ENCODE results near the gene HIPK3.
"Not testable (repeated sequence)": the region's sequence is repeated elsewhere in the genome, so short reads cannot be mapped to it uniquely, and the experiment has no call there.

Gene HIPK3

GRCh38 chr11:33257897-33258630, 883 bp downstream of the HIPK3 start:
- peak overlapping the region; percentile 99 for H3K27ac ChIP-seq
- no peak for DNase-seq (ENCODE audit: low read depth, low spot score)

GRCh38 chr11:33258631-33259205, 1.5 kb downstream of the HIPK3 start:
- DNase-seq (ENCODE audit: low read depth, low spot score), result no peak
- peak overlapping the region; percentile 99 for H3K27ac ChIP-seq

GRCh38 chr11:33259869-33260268, 2.7 kb downstream of the HIPK3 start:
- no peak overlapping the region for H3K27ac ChIP-seq
- no peak for DNase-seq (ENCODE audit: low read depth, low spot score)

DNA sequence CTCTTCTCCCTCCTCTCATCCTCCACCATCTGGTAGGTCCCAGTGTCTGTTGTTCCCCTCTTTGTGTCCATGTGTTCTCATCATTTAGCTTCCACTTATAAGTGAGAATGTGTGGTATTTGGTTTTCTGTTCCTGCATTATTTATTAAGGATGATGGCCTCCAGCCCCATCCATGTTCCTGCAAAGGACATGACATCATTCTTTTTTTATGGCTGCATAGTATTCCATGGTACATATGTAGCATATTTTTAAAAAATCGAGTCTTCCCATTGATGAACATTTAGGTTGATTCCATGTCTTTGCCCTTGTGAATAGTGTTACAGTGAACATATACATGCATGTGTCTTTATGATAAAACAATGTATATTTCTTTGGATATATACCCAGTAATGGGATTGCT, 4.2 kb downstream of the HIPK3 start:
- H3K27ac ChIP-seq; DNase-seq (ENCODE audit: low read depth, low spot score): not testable (repeated sequence)

GRCh38 chr11:33262011-33262645, 4.9 kb downstream of the HIPK3 start:
- DNase-seq (ENCODE audit: low read depth, low spot score), result no peak
- H3K27ac ChIP-seq, result no peak overlapping the region

DNA sequence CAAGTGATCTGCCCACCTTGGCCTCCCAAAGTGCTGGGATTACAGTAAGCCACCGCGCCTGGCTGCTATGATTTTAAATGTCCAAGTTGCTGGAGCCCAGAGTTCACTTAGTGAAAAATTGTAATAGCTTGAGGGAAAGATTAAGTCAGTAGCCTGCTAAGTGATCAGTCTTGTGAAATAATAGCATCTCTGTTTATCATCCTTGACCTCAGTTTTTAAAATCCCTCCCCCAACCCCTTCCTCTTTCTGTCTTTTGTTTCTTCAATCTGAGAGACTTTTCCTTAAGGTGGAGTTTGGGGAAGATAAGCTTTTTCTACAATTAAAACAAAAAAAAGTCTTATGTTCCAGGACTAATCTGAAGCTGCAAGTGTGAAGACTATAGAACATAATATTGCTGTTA, 6.4 kb downstream of the HIPK3 start:
- H3K27ac ChIP-seq, result no peak overlapping the region

GRCh38 chr11:33264926-33265325, 7.7 kb downstream of the HIPK3 start:
- H3K27ac ChIP-seq, result no peak overlapping the region
- DNase-seq (ENCODE audit: low read depth, low spot score), result no peak

More for the DNA sequence above, 6.4 kb downstream of the HIPK3 start:
- DNase-seq (ENCODE audit: low read depth, low spot score), result no peak

- H3K27ac ChIP-seq, result no peak overlapping the region
These were observed 9.4 kb downstream of the HIPK3 start for GRCh38 chr11:33266393-33267215.

DNA sequence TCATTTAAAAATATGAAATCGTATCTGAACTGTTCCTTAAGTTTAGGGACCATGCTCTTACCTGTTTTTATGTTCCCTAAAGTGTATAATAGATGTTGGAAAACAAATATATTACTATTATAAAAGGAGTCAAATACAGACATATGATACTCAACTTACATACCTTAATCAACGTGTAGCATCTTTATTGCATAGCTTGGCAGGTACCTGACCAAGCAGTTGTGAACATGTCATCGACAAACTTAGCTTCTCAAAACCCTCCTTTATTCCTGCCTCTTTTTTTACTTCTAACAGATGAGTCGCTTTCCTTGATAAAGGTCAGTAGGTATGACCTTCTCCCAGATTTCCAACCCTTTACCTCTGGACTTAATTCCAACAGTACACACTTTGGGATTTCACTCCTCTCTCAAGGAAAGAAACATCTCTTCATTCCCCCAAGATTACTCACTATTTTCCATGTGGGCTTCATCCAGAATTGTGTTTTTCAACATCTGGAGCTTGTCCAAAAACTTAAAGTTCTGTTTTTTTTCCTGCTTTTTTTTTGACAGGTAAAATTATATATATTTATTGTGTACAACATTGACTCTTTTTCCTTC, 11.9 kb downstream of the HIPK3 start:
- no peak for DNase-seq (ENCODE audit: low read depth, low spot score)

More at GRCh38 chr11:33266393-33267215, 9.4 kb downstream of the HIPK3 start:
- no peak for DNase-seq (ENCODE audit: low read depth, low spot score)

DNA sequence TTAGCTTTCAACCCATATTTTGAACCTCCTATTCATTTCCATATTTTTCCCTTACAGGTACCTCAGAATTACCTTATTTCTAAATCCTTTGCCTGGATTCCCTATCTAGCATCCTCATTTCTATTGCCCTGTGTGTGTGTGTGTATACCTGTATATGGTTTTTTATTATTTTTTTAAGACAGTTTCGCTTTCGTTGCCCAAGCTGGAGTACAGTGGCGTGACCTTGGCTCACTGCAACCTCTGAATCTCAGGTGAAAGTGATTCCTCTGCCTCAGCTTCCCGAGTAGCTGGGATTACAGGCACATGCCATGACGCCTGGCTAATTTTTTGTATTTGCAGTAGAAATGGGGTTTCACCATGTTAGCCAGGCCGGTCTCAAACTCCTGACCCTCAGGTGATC, 12.6 kb downstream of the HIPK3 start:
- no peak for DNase-seq (ENCODE audit: low read depth, low spot score)
- no peak overlapping the region for H3K27ac ChIP-seq

More for the DNA sequence above, 11.9 kb downstream of the HIPK3 start:
- H3K27ac ChIP-seq, result no peak overlapping the region

- DNase-seq (ENCODE audit: low read depth, low spot score), result no peak
- no peak overlapping the region for H3K27ac ChIP-seq
These were observed 13.9 kb downstream of the HIPK3 start for GRCh38 chr11:33271059-33271458.

GRCh38 chr11:33272338-33273107, 15.3 kb downstream of the HIPK3 start:
- no peak for DNase-seq (ENCODE audit: low read depth, low spot score)
- H3K27ac ChIP-seq, result no peak overlapping the region

DNA sequence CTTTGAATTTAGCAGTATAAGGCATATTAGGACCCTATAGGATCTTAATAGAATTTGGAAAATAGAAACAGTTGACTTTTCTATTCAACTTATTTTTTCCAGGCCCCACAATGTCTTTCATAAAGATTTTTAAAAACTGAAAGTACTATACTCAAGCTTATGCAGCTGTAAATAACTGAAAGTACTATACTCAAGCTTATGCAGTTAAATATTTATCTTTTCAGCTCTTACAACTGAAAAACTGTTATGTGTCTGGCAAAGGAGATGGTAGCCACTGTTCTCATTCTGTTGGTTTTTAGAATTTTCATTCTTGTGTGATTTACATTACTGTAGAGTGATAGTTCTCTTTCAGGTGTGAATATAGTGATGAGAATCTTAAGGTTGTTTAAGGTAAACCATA, 16.5 kb downstream of the HIPK3 start:
- no peak overlapping the region for H3K27ac ChIP-seq
- no peak for DNase-seq (ENCODE audit: low read depth, low spot score)

GRCh38 chr11:33280411-33280810, 23.2 kb downstream of the HIPK3 start:
- no peak for DNase-seq (ENCODE audit: low read depth, low spot score)
- H3K27ac ChIP-seq, result no peak overlapping the region

DNA sequence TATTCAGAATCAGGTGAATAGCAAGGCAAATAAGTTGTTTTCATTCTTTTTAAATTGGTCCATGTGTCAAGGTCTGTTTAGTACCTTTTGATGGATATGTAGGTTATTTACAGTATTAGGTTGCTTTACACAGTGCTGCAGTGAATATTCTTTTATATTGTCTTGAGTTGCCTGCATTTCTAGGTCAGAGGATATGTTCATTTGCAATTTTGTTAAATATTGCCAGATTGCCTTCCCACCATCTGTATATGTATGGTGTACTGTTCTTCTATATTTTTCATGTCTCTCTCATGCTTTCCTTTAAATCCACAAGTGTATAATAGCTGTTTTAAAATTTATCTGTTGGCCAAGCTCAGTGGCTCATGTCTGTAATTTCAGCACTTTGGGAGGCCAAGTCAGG, 24.6 kb downstream of the HIPK3 start:
- DNase-seq (ENCODE audit: low read depth, low spot score), result no peak

GRCh38 chr11:33284818-33285217, 27.6 kb downstream of the HIPK3 start:
- no peak overlapping the region for H3K27ac ChIP-seq
- DNase-seq (ENCODE audit: low read depth, low spot score), result no peak

More for the DNA sequence above, 24.6 kb downstream of the HIPK3 start:
- H3K27ac ChIP-seq, result no peak overlapping the region

DNA sequence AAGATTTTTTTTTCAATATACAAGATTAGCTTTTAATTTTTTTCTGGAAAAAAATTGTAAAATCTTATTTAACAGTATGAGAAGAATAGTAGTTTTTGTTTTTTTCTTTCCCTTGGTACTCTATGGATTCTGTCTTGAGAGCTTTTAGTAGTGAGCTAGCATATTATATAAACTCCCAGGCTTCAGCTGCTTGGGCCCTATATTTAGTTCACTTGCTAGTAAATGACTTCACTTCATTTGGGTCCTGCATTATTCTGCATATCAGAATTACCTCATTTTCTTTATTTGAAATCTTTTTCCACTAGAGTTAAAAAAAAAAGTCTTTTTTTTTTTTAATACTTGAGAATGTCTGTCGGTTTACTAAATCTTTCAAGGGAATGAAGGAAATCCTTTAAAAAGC, 33.1 kb downstream of the HIPK3 start:
- no peak overlapping the region for H3K27ac ChIP-seq
- DNase-seq (ENCODE audit: low read depth, low spot score), result no peak

DNA sequence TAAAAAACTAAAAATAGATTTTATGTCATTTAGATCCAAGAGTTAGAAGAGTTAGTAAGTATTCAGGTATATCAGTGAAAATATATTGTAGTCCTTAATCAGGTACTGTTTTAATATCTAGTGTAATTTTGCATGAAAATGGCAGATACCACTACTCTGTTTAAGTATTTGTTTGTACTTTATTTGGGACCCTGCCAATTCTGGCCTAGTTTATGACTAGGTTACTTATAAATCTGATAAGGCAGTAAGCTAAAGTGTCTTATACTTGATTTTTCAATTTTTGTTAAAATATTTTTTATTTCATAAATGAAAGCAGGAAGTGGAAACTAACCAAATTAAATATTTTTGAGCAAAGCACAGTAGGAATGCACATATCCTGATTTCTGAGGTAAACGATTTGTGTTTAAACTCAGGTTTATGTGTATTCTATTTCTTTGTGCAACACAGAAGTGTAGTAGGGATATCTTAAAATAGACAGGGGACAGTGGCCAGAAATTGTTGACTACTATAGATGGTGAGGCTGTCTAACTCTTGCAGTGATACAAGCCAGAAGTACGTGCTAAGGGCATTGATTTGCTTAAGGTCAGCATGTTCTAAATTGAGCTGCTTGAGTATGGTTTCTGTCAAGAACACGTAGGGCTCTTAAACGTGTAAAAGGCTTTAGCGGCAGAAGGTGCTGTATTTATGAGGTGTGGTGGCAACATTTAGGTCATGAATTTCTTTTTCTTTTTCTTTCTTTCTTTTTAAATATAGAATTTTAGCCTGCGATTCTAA, 34.0 kb downstream of the HIPK3 start:
- no peak for DNase-seq (ENCODE audit: low read depth, low spot score)
- no peak overlapping the region for H3K27ac ChIP-seq

DNA sequence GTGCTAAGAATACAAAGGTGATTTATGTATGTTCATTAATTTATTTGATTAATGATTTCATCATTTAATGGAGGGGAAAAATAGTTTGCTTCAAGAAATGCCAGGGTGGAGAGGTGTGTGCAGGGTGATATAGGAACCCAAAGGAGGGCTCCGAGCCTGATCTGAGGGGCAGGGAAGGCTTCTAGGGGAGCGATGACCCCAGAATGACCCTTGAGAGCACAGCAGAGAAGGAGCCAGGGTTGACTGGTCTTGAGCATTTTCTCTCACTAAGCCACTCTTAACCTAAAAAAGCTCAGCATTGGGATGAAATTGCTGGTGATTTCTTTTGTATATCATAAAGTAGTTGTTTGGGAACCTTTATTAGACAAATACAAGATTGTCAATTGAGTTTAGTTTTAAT, 35.1 kb downstream of the HIPK3 start:
- H3K27ac ChIP-seq, result no peak overlapping the region
- no peak for DNase-seq (ENCODE audit: low read depth, low spot score)
